Mesendoderm (in vitro differentiated cells): ENCODE data around the gene AIMP1.
A peak's percentile ranks its signal among the peaks of the same experiment; 100 is the strongest.

Experiments
- DNase-seq: peaks from one replicate; pipeline ENCODE4 v3.0.0; 2013
- H2AK5ac ChIP-seq: 2 replicates; pipeline ENCODE4 v1.6.1; 2013; ENCODE audit warnings: low read length, inconsistent platforms
- H2BK120ac ChIP-seq: 2 replicates; pipeline ENCODE4 v1.6.1; 2013; ENCODE audit warnings: low read depth, mild to moderate bottlenecking, low read length, moderate library complexity, mixed read lengths
- H2BK15ac ChIP-seq: replicated peaks from 2 replicates; pipeline ENCODE4 v1.6.1; 2013; ENCODE audit warnings: low read depth, mild to moderate bottlenecking, moderate library complexity
- H2BK5ac ChIP-seq: 2 replicates; pipeline ENCODE4 v1.6.1; 2013; ENCODE audit warnings: low read length, inconsistent platforms
- H3K18ac ChIP-seq: 2 replicates; pipeline ENCODE4 v1.6.1; 2013; ENCODE audit warnings: mild to moderate bottlenecking, low read length, mixed read lengths
- H3K23ac ChIP-seq: one replicate; pipeline ENCODE4 v1.6.1; 2013; ENCODE audit warnings: low read length
- H3K27ac ChIP-seq: 2 replicates; pipeline ENCODE4 v1.5.1; 2013; ENCODE audit warnings: low read depth, mild to moderate bottlenecking, inconsistent platforms, low read length, moderate library complexity
- H3K27me3 ChIP-seq: 2 replicates; pipeline ENCODE4 v1.6.1; 2013; ENCODE audit warnings: low read length, control low read depth, mild to moderate bottlenecking, inconsistent platforms; ENCODE audit not compliant: insufficient read depth, poor library complexity
- H3K36me3 ChIP-seq: 2 replicates; pipeline ENCODE4 v1.6.1; 2013; ENCODE audit warnings: low read length, inconsistent platforms; ENCODE audit not compliant: control insufficient read depth, insufficient read depth
- H3K4ac ChIP-seq: one replicate; pipeline ENCODE4 v1.6.1; 2013; ENCODE audit warnings: low read depth, mild to moderate bottlenecking, low read length, moderate library complexity
- H3K4me1 ChIP-seq: 2 replicates; pipeline ENCODE4 v1.6.1; 2013; ENCODE audit warnings: low read depth, low read length, inconsistent platforms; ENCODE audit not compliant: control insufficient read depth
- H3K4me2 ChIP-seq: 2 replicates; pipeline ENCODE4 v1.6.1; 2013; ENCODE audit warnings: low read length
- H3K4me3 ChIP-seq: 2 replicates; pipeline ENCODE4 v1.5.1; 2013; ENCODE audit warnings: mild to moderate bottlenecking, low read length
- H3K56ac ChIP-seq: one replicate; pipeline ENCODE4 v1.6.1; 2013; ENCODE audit warnings: low read length
- H3K79me1 ChIP-seq: 2 replicates; pipeline ENCODE4 v1.6.1; 2013; ENCODE audit warnings: low read length, inconsistent platforms
- H3K79me2 ChIP-seq: 2 replicates; pipeline ENCODE4 v1.6.1; 2013; ENCODE audit warnings: mild to moderate bottlenecking, low read length; ENCODE audit not compliant: control insufficient read depth, insufficient read depth
- H3K9ac ChIP-seq: 2 replicates; pipeline ENCODE4 v1.6.1; 2013; ENCODE audit warnings: low read length, inconsistent platforms
- H4K5ac ChIP-seq: one replicate; pipeline ENCODE4 v1.6.1; 2013; ENCODE audit warnings: low read length
- H4K8ac ChIP-seq: one replicate; pipeline ENCODE4 v1.6.1; 2013; ENCODE audit warnings: low read depth, mild to moderate bottlenecking, control low read depth, low read length, moderate library complexity
- WGBS: extraction: QIAGEN DNeasy Blood & Tissue Kit; methylation state at CpG from one replicate; pipeline ENCODE4 v1.1.7; 2013; ENCODE audit warnings: low lambda C conversion rate, missing lambda C conversion rate; ENCODE audit not compliant: insufficient coverage; ENCODE audit errors: extremely low coverage; 5-methylcytosine and 5-hydroxymethylcytosine counted together

Gene AIMP1

DNA sequence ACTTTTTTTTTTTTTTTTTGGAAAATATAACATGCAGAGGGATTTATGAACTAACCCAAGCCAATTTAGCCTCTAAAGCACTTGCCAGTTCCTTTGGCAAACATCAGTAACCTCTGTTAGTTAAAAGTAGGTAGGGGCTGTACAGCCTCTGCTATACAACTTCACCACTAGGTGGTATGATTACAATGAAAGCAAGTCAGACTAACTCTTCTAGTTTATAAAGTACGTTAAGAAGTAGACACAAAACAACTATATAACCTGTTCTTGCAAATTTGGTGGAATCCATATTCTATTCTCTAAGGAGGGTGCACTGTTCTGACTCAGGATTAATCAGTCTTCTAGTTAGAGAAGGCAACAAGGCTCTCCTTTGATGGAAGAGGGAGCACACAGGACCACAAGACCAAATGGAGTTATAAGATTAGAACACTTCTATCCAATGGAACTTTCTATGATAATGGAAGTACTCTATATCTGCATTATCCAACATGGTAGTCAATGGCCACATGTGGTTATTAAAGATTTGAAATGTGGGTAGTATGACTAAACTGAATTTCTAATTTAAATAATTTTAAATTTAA lies 12.8 kb downstream of the AIMP1 start:
- Histone ChIP-seq H2BK120ac (no peak overlapping the region), H4K8ac (no peak overlapping the region), H3K4ac (no peak overlapping the region), H3K23ac (no peak overlapping the region), H3K4me1 (no peaks in the 10 kb centered on the region), H3K27me3 (no peaks in the 10 kb centered on the region), H4K5ac (no peak overlapping the region), H2BK5ac (no peak overlapping the region), H3K27ac (no peak overlapping the region), H2BK15ac (no peak overlapping the region), H3K56ac (no peak overlapping the region), H3K79me1 (no peaks in the 10 kb centered on the region), H3K18ac (no peak overlapping the region), H2AK5ac (no peak overlapping the region), H3K9ac (no peak overlapping the region), H3K4me3 (no peak overlapping the region), H3K4me2 (no peak overlapping the region), H3K79me2 (no peaks in the 10 kb centered on the region), H3K36me3 (no peaks in the 10 kb centered on the region)
- DNase-seq: peak; percentile 52
- WGBS: no CpG with 5 or more reads among the region's 1 CpG

DNA sequence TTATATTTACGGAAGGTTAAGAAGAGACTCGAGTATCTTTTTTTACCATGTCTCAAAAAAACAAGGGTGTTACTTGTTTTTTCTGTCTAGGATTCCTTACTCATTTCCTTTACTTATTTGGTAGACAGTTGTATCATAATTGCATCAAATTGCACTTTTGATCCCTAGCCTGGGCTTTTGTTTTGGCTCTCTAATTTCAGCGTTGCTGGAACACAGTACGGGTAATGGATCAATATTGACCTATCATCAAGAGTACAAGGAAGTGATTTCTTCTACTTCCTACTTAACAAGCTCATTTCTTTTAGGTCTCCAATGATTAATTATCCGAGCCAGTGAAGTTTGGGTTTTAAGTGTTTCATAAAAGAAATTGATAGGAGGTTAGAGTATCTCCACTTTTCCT lies 16.8 kb downstream of the AIMP1 start:
- DNase-seq: no peak

DNA sequence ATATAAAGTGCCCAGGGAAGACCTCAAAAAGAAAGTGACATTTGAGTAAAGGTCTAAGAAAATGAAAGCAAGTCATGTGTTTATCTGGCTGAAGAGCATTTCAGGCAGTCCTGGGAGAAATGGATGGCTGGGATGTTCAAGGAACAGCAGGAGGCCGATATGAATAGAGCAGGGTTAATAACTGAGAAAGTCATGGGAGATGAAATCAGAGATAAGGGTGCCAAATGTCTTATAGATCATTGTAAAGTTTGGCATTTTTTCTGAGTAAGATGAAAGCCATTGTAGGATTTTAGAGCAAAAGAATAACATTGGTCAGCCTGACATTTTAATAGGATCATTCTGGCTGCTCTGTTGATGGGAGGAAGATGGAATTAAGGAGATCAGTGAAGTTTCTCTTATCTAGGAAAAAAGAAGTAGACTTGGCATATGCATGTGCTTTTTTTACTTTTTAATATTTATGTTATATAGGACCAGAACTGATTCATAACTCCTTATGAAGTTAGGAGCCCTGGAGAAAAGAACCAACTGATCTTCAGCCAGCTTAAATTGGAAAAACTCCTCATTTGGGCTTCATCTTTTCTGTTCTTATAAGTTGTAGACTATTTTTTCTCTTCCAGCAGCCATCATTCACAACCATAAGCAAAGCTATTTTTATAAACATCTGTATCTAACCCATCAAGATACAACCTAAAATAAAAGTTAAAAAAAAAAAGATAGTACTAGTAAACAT lies 18.6 kb downstream of the AIMP1 start:
- Histone ChIP-seq H3K79me2 (no peaks in the 10 kb centered on the region), H3K23ac (no peak overlapping the region), H2BK15ac (no peak overlapping the region), H3K4me2 (no peak overlapping the region), H3K36me3 (peaks cover 3% of the 10 kb centered on the region), H2AK5ac (no peak overlapping the region), H3K79me1 (no peaks in the 10 kb centered on the region), H3K27ac (no peak overlapping the region), H3K4me3 (no peak overlapping the region), H3K18ac (no peak overlapping the region), H2BK120ac (no peak overlapping the region), H3K9ac (no peak overlapping the region), H3K56ac (no peak overlapping the region), H4K5ac (no peak overlapping the region), H4K8ac (no peak overlapping the region), H3K27me3 (no peaks in the 10 kb centered on the region), H2BK5ac (no peak overlapping the region), H3K4ac (no peak overlapping the region), H3K4me1 (no peaks in the 10 kb centered on the region)
- WGBS: no CpG with 5 or more reads among the region's 1 CpG
- DNase-seq: no peak

More for the DNA sequence above, 16.8 kb downstream of the AIMP1 start:
- H4K8ac ChIP-seq: no peak overlapping the region
- no peak overlapping the region for H4K5ac ChIP-seq
- no CpG with 5 or more reads among the region's 5 CpGs for WGBS
- H3K4ac ChIP-seq: no peak overlapping the region
- no peaks in the 10 kb centered on the region for H3K27me3 ChIP-seq
- H3K18ac ChIP-seq: no peak overlapping the region
- H3K9ac ChIP-seq: no peak overlapping the region
- peaks cover 2% of the 10 kb centered on the region for H3K36me3 ChIP-seq
- H3K79me1 ChIP-seq: no peaks in the 10 kb centered on the region
- H3K56ac ChIP-seq: no peak overlapping the region
- no peak overlapping the region for H3K4me3 ChIP-seq
- H3K4me2 ChIP-seq: no peak overlapping the region
- no peaks in the 10 kb centered on the region for H3K4me1 ChIP-seq
- no peak overlapping the region for H2BK15ac ChIP-seq
- H2BK120ac ChIP-seq: no peak overlapping the region
- no peak overlapping the region for H3K27ac ChIP-seq
- H3K23ac ChIP-seq: no peak overlapping the region
- H3K79me2 ChIP-seq: no peaks in the 10 kb centered on the region
- H2BK5ac ChIP-seq: no peak overlapping the region
- H2AK5ac ChIP-seq: no peak overlapping the region

GRCh38 chr4:106336618-106337017 lies 20.3 kb downstream of the AIMP1 start:
- Histone ChIP-seq H3K27me3 (no peaks in the 10 kb centered on the region), H3K56ac (no peak overlapping the region), H3K27ac (no peak overlapping the region), H2AK5ac (no peak overlapping the region), H3K18ac (no peak overlapping the region), H4K8ac (no peak overlapping the region), H3K9ac (no peak overlapping the region), H2BK120ac (no peak overlapping the region), H2BK5ac (no peak overlapping the region), H3K4me3 (no peak overlapping the region), H3K79me1 (no peaks in the 10 kb centered on the region), H3K4me2 (no peak overlapping the region), H3K23ac (no peak overlapping the region), H3K4me1 (no peaks in the 10 kb centered on the region), H2BK15ac (no peak overlapping the region), H3K79me2 (no peaks in the 10 kb centered on the region), H3K4ac (no peak overlapping the region), H4K5ac (no peak overlapping the region), H3K36me3 (peaks cover 3% of the 10 kb centered on the region)
- WGBS: no CpG with 5 or more reads among the region's 3 CpGs
- no peak for DNase-seq

DNA sequence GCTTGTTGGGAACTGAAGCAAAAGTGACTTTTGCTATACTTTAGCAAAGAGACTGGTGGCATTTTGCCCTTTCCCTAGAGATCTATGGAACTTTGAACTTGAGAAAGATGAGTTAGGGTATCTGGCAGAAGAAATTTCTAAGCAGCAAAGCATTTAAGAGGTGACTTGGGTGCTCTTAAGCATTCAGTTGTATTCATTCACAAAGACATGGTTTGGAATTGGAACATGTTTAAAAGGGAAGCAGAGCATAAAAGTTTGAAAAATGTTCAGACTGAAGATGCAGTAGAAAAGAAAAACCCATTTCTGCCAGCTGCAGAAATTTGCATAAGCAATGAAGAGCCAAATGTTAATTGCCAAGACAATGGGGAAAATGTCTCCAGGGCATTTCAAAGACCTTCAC lies 21.6 kb downstream of the AIMP1 start:
- H3K9ac ChIP-seq: no peak overlapping the region
- no peak overlapping the region for H2BK15ac ChIP-seq
- H3K18ac ChIP-seq: no peak overlapping the region
- no peaks in the 10 kb centered on the region for H3K79me2 ChIP-seq
- no peak overlapping the region for H4K8ac ChIP-seq
- no peak overlapping the region for H3K56ac ChIP-seq
- no peak overlapping the region for H2BK5ac ChIP-seq
- DNase-seq: no peak
- no peak overlapping the region for H2AK5ac ChIP-seq
- no peaks in the 10 kb centered on the region for H3K4me1 ChIP-seq
- H3K4me2 ChIP-seq: no peak overlapping the region
- no peak overlapping the region for H2BK120ac ChIP-seq
- no peak overlapping the region for H3K4ac ChIP-seq
- H3K23ac ChIP-seq: no peak overlapping the region
- H3K79me1 ChIP-seq: no peaks in the 10 kb centered on the region
- H3K27me3 ChIP-seq: no peaks in the 10 kb centered on the region
- no peak overlapping the region for H3K4me3 ChIP-seq
- no peak overlapping the region for H3K27ac ChIP-seq
- H3K36me3 ChIP-seq: peaks cover 3% of the 10 kb centered on the region
- no peak overlapping the region for H4K5ac ChIP-seq

DNA sequence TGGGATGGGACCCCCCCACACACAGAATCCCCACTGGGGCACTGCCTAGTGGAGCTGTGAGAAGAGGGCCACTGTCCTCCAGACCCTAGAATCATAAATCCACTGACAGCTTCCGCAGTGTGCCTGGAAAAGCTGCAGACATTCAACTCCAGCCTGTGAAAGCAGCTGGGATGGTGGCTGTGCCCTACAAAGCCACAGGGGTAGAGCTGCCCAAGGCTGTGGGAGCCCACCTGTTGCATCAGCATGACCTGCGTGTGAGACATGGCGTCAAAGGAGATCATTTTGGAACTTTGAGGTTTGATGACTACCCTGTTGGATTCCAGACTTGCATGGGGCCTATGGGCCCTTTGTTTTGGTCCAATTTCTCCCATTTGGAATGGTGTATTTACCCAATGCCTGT lies 22.3 kb downstream of the AIMP1 start:
- Histone ChIP-seq H2BK5ac (no peak overlapping the region), H4K5ac (no peak overlapping the region), H2AK5ac (no peak overlapping the region), H3K9ac (no peak overlapping the region), H3K4ac (no peak overlapping the region), H4K8ac (no peak overlapping the region), H3K56ac (no peak overlapping the region), H3K23ac (no peak overlapping the region), H3K4me2 (no peak overlapping the region), H3K18ac (no peak overlapping the region), H3K4me1 (no peaks in the 10 kb centered on the region), H3K79me2 (no peaks in the 10 kb centered on the region), H3K27me3 (no peaks in the 10 kb centered on the region), H3K79me1 (no peaks in the 10 kb centered on the region), H2BK15ac (no peak overlapping the region), H3K4me3 (no peak overlapping the region), H3K27ac (no peak overlapping the region), H3K36me3 (peaks cover 3% of the 10 kb centered on the region), H2BK120ac (no peak overlapping the region)
- no CpG with 5 or more reads among the region's 3 CpGs for WGBS
- DNase-seq: no peak
